Testis (tissue), 2 donors: ENCODE measurements around the gene VGLL2.

Source experiments
- POLR2A ChIP-seq: fragments of 450-650 bp; IDR thresholded peaks from one replicate; pipeline ENCODE4 v1.6.1; 2017; ENCODE audit warnings: antibody characterized with exemption, mild to moderate bottlenecking, moderate library complexity
- TF ChIP-seq, protein P1 (sequence below), 3 experiments: fragments of 450-650 bp in 2 of 3; fragments of 200-600 bp in 1 of 3; sonication (generic) in 1 of 3; IDR thresholded peaks; one replicate each; pipeline ENCODE4 v1.5.1; 2016 to 2019; ENCODE audit warnings: antibody characterized with exemption in 3 of 3, mild to moderate bottlenecking in 2 of 3, moderate library complexity in 1 of 3

DNA sequence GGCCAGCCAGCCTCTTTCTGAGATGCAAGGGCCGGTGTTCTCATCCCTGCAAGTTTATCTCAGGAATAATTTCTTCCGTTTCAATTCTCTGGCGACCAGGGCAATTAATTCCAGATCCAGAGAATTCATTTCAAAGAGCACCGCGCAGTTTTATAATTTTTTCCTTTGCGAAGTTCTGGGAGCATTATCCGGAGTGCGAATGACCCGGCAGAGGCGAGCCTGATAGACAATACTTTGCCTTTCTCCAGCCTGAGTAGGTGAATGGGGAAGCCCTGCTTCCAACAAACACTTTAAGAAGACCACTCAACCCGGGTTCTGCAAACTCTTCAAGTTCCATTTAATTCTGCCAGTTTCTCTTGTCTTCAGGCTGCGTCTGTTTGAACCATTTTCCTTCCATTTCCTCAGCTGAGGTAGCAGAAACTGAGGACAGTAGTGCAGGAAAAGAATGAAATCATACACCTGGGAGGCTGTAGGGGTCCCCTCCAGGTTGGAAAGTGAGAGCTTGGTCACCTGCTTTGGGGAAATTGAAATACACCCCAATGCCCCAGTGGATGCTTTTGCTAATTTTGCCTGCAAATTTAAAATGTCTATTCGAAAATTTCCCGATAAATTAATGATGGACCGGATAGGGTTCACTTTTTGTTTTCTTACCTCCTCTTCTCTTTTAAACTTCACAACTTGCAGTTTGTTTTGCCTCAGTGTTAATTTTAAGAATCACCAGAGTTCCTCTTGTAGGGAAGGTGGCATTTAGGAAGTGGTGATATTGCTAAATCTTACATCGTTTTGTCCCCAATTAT lies 1.1 kb downstream of the VGLL2 start:
- TF ChIP-seq, protein P1, sequence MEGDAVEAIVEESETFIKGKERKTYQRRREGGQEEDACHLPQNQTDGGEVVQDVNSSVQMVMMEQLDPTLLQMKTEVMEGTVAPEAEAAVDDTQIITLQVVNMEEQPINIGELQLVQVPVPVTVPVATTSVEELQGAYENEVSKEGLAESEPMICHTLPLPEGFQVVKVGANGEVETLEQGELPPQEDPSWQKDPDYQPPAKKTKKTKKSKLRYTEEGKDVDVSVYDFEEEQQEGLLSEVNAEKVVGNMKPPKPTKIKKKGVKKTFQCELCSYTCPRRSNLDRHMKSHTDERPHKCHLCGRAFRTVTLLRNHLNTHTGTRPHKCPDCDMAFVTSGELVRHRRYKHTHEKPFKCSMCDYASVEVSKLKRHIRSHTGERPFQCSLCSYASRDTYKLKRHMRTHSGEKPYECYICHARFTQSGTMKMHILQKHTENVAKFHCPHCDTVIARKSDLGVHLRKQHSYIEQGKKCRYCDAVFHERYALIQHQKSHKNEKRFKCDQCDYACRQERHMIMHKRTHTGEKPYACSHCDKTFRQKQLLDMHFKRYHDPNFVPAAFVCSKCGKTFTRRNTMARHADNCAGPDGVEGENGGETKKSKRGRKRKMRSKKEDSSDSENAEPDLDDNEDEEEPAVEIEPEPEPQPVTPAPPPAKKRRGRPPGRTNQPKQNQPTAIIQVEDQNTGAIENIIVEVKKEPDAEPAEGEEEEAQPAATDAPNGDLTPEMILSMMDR (IDR thresholded peaks at IDR 0.05): no peak
- no peak for TF ChIP-seq POLR2A
